ENCODE data around the gene WDR19. TPM values are rescaled to one million over a fixed set of nuclear protein-coding genes. Genes with fewer than 3 reads are reported as not detected.

WDR19 gene
- total RNA-seq, 1 donor from 2014 or later, result 20.8 TPM

DNA sequence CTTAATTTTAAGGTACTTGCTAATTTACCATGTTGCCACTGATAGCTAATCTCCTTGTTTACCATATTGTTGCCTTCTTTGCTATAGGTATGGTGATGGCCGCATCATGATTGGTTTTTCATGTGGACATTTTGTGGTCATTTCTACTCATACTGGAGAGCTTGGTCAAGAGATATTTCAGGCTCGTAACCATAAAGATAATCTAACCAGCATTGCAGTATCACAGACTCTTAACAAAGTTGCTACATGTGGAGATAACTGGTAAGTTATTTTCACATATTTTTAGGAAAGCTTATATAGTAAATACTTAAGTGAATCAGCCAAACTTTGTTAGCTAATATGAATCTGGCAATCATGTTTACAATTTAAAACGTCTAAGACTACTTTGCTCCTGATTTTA is 23.1 kb downstream of the WDR19 start:
- TF ChIP-seq, protein P1, sequence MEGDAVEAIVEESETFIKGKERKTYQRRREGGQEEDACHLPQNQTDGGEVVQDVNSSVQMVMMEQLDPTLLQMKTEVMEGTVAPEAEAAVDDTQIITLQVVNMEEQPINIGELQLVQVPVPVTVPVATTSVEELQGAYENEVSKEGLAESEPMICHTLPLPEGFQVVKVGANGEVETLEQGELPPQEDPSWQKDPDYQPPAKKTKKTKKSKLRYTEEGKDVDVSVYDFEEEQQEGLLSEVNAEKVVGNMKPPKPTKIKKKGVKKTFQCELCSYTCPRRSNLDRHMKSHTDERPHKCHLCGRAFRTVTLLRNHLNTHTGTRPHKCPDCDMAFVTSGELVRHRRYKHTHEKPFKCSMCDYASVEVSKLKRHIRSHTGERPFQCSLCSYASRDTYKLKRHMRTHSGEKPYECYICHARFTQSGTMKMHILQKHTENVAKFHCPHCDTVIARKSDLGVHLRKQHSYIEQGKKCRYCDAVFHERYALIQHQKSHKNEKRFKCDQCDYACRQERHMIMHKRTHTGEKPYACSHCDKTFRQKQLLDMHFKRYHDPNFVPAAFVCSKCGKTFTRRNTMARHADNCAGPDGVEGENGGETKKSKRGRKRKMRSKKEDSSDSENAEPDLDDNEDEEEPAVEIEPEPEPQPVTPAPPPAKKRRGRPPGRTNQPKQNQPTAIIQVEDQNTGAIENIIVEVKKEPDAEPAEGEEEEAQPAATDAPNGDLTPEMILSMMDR (IDR thresholded peaks at IDR 0.05; ENCODE audit: insufficient read depth, low read length, severe bottlenecking), result no peak
- FAIRE-seq (no peak), DNase-seq (ENCODE audit: low read depth) (no peak)
- Histone ChIP-seq H3K4me3 (ENCODE audit: low read depth, low read length) (no peak overlapping the region), H3K36me3 (ENCODE audit: control insufficient read depth, insufficient read depth, low read length) (no peaks in the 10 kb centered on the region), H3K27me3 (ENCODE audit: control insufficient read depth, insufficient read depth, low read length) (no peaks in the 10 kb centered on the region)

- FAIRE-seq (no peak), DNase-seq (ENCODE audit: low read depth) (no peak)
- TF ChIP-seq, protein P1 (IDR thresholded peaks at IDR 0.05; ENCODE audit: insufficient read depth, low read length, severe bottlenecking), result no peak
- no peaks in the 10 kb centered on the region for H3K27me3 ChIP-seq (ENCODE audit: control insufficient read depth, insufficient read depth, low read length)
- H3K4me3 ChIP-seq (ENCODE audit: low read depth, low read length), result no peak overlapping the region
- no peaks in the 10 kb centered on the region for H3K36me3 ChIP-seq (ENCODE audit: control insufficient read depth, insufficient read depth, low read length)
These were observed 45.6 kb downstream of the WDR19 start for GRCh38 chr4:39227906-39228305.

GRCh38 chr4:39228377-39228776 is 46.0 kb downstream of the WDR19 start:
- no peaks in the 10 kb centered on the region for H3K36me3 ChIP-seq (ENCODE audit: control insufficient read depth, insufficient read depth, low read length)
- H3K27me3 ChIP-seq (ENCODE audit: control insufficient read depth, insufficient read depth, low read length), result no peaks in the 10 kb centered on the region
- TF ChIP-seq, protein P1 (IDR thresholded peaks at IDR 0.05; ENCODE audit: insufficient read depth, low read length, severe bottlenecking), result no peak
- H3K4me3 ChIP-seq (ENCODE audit: low read depth, low read length), result no peak overlapping the region
- FAIRE-seq (no peak), DNase-seq (ENCODE audit: low read depth) (no peak)

DNA sequence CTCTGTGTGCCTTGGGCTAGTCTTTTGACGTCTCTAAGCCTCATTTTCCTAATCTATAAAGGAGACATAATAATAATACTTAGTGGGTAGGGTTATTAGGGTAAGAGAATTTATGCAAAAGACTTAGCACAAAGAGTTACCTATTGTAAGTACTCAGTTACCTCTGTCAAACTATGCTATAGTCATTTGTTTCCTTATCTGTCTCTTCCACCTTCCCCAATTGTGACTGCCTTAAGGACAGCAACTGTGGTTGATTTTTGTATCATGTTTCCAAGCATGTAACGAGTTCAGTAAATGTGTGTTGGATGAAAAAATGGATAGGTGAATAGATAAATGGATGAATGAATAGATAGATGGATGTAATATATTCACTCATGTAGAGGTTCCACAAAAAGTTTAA is 48.1 kb downstream of the WDR19 start:
- FAIRE-seq (no peak), DNase-seq (ENCODE audit: low read depth) (no peak)
- no peaks in the 10 kb centered on the region for H3K27me3 ChIP-seq (ENCODE audit: control insufficient read depth, insufficient read depth, low read length)
- H3K4me3 ChIP-seq (ENCODE audit: low read depth, low read length), result no peak overlapping the region
- TF ChIP-seq, protein P1 (IDR thresholded peaks at IDR 0.05; ENCODE audit: insufficient read depth, low read length, severe bottlenecking), result no peak
- no peaks in the 10 kb centered on the region for H3K36me3 ChIP-seq (ENCODE audit: control insufficient read depth, insufficient read depth, low read length)

DNA sequence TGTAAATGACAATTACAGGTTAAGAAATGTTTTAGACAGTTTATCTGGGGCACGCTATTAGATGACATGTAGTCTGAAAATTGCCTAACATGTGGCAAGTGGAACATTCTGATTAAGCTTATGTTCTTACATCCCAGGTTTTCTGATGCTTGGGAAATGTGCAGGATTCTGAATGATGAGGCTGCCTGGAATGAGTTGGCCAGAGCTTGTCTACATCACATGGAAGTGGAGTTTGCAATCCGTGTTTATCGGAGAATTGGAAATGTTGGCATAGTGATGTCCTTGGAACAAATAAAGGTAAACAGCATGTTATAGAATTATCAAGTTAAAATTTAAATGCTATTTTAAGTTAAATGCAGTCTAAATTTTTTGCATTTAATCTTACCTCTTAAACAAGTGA is 49.3 kb downstream of the WDR19 start:
- FAIRE-seq, result no peak
- DNase-seq (ENCODE audit: low read depth), result no peak
- H3K4me3 ChIP-seq (ENCODE audit: low read depth, low read length), result no peak overlapping the region
- H3K36me3 ChIP-seq (ENCODE audit: control insufficient read depth, insufficient read depth, low read length), result no peaks in the 10 kb centered on the region
- TF ChIP-seq, protein P1 (IDR thresholded peaks at IDR 0.05; ENCODE audit: insufficient read depth, low read length, severe bottlenecking), result no peak
- H3K27me3 ChIP-seq (ENCODE audit: control insufficient read depth, insufficient read depth, low read length), result no peaks in the 10 kb centered on the region

DNA sequence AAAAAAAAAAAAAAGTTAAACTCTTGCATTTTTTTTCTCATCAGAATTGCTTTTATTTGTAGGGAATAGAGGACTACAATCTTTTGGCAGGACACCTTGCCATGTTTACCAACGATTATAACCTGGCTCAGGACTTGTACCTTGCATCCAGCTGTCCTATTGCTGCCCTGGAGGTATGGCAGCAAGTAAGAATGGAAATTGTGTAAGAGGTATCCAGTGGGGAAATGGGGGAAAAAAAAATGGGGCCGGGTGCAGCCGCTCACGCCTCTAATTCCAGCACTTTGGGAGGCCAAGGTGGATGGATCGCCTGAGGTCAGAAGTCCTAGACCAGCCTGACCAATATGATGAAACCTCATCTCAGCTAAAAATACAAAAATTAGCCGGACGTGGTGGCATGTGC is 49.8 kb downstream of the WDR19 start:
- Histone ChIP-seq H3K27me3 (ENCODE audit: control insufficient read depth, insufficient read depth, low read length) (no peaks in the 10 kb centered on the region), H3K36me3 (ENCODE audit: control insufficient read depth, insufficient read depth, low read length) (no peaks in the 10 kb centered on the region), H3K4me3 (ENCODE audit: low read depth, low read length) (no peak overlapping the region)
- TF ChIP-seq, protein P1 (IDR thresholded peaks at IDR 0.05; ENCODE audit: insufficient read depth, low read length, severe bottlenecking), result no peak
- FAIRE-seq, result no peak
- no peak for DNase-seq (ENCODE audit: low read depth)
